GM10266 (cell line): ENCODE measurements around the gene BMPER.

Experiments
- DNase-seq: peaks from one replicate; pipeline ENCODE4 v3.0.0; 2012; ENCODE audit errors: extremely low spot score
- TF ChIP-seq, protein P1 (sequence below): IDR thresholded peaks from 2 replicates; pipeline ENCODE4 v1.5.1; 2012; ENCODE audit warnings: mild to moderate bottlenecking, low read depth; ENCODE audit not compliant: control insufficient read depth, insufficient read depth; ENCODE audit errors: missing control alignments

BMPER gene

DNA sequence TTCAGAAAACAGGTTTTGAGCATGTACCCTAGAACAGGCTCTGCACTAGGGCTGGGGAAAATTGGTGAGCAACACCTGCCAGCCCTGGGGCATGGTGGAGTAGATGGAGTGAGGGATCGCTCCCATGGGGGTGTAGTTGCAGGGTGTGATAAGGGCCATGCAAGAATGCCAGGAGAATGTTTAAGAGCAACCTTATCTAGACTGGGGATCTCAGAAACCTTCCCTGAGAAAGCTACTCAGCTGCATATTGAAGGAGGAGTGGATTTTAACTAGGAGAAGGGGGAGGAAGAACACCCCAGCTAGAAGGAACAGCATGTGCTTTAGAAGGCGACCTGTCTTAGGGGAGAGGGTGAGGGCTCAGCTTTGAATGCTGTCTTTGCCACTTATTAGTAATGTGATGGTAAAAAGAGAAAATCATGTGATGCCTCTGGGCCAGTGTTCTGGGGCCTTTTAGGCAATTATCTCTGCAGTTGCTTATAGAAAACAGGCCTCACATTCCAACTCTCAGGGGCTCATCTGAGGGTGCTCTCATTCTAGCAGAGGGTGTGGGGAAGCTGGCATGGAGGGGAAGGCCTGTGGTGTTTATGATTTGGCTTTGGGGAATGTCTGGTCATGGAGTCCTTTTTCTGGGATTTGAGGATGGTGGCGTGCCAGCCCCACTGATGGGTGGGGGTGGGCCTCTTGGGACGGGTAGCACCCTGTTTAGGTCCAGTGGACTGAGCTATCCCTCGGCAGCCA is 225.4 kb downstream of the BMPER start:
- TF ChIP-seq, protein P1, sequence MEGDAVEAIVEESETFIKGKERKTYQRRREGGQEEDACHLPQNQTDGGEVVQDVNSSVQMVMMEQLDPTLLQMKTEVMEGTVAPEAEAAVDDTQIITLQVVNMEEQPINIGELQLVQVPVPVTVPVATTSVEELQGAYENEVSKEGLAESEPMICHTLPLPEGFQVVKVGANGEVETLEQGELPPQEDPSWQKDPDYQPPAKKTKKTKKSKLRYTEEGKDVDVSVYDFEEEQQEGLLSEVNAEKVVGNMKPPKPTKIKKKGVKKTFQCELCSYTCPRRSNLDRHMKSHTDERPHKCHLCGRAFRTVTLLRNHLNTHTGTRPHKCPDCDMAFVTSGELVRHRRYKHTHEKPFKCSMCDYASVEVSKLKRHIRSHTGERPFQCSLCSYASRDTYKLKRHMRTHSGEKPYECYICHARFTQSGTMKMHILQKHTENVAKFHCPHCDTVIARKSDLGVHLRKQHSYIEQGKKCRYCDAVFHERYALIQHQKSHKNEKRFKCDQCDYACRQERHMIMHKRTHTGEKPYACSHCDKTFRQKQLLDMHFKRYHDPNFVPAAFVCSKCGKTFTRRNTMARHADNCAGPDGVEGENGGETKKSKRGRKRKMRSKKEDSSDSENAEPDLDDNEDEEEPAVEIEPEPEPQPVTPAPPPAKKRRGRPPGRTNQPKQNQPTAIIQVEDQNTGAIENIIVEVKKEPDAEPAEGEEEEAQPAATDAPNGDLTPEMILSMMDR, result no peak

DNA sequence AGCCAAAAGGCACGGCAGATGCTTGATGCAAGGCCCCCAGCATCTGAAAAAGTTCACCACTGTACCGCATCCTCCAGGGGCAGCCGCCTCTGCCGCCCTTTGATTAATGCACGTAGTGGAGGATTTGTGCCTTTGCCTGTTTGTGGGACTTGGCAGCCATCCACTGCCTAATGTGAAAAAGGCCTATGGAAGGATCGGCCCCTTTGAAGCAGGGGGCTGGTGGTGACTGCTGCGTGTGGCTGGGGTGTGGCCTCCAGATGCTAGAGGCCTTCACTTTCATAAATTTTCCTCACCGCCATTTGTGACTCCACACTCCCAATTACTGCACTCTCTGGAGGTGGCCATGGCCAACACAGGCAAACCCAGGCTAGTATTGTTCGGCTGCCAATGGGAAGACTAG is 226.0 kb downstream of the BMPER start:
- TF ChIP-seq, protein P1, result no peak
- DNase-seq, result no peak

More for the DNA sequence above, 225.4 kb downstream of the BMPER start:
- no peak for DNase-seq

GRCh38 chr7:34133356-34133982 is 228.1 kb downstream of the BMPER start:
- no peak for DNase-seq
- TF ChIP-seq, protein P1, result no peak

GRCh38 chr7:34133983-34134782 is 228.8 kb downstream of the BMPER start:
- TF ChIP-seq, protein P1, result peak; percentile 56
- DNase-seq, result peak; percentile 25

GRCh38 chr7:34135924-34136323 is 230.6 kb downstream of the BMPER start:
- TF ChIP-seq, protein P1, result no peak
- DNase-seq, result no peak

DNA sequence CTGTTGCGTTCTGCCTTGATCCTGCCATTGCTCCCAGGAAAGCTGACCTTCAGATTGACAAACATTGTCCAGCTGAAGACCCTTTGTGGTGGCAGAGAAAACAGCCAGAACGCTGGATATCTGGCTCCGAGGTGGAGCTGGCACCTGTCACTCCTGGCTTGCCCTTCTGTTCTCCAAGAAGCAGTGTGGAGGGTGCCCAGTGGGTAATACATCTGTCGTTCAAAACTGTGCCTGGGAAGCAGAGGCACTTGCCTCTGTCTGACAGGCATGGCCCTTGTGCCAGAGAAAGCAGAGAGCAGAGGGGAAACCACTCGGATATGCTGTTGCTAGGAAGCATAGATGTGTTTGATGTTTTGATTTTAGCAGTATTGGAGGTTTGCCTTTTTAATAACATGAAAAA is 231.4 kb downstream of the BMPER start:
- no peak for DNase-seq
- TF ChIP-seq, protein P1, result no peak
